Measurements from ENCODE around the gene TMEM242. TPM values are rescaled to one million over a fixed set of nuclear protein-coding genes. Genes with fewer than 3 reads are reported as not detected.

TMEM242 gene
- total RNA-seq, 4 donors from 2014 or later: 0.20 to 8.4 (median 5.8) TPM

GRCh38 chr6:157245436-157245835, 77.9 kb downstream of the TMEM242 start:
- DNase-seq: no peak
- intact Hi-C loops (cut with DNase I; ENCODE audit: low total_unique reads): no loop called here
- Histone ChIP-seq H3K27me3 (no peaks in the 10 kb centered on the region), H3K27ac (no peak overlapping the region), H3K4me3 (no peak overlapping the region), H3K36me3 (no peaks in the 10 kb centered on the region), H3K4me1 (peaks cover 4 to 31% (median 14%) of the 10 kb centered on the region in 4 donors), H3K9me3 (no peaks in the 10 kb centered on the region)
- TF ChIP-seq EP300 (IDR thresholded peaks at IDR 0.05; ENCODE audit: low read depth) (no peak), CTCF (IDR thresholded peaks at IDR 0.05) (no peak), POLR2AphosphoS5 (IDR thresholded peaks at IDR 0.05) (no peak), POLR2A (IDR thresholded peaks at IDR 0.05) (no peak)
- in situ Hi-C loops (cut with MboI; ENCODE audit: low pct_ligation_motif_present in 1 of 4, low pct_unique_long_range_greater_than_20kb in 1 of 4, low sequenced_read_pairs in 3 of 4): no loop called here
- WGBS, 2 donors (ENCODE audit: low coverage in 1 of 2): 0 to 88% methylated on average over 1 to 8 of the region's 13 CpGs

- TF ChIP-seq EP300 (IDR thresholded peaks at IDR 0.05; ENCODE audit: low read depth) (no peak), CTCF (IDR thresholded peaks at IDR 0.05) (no peak), POLR2A (IDR thresholded peaks at IDR 0.05) (no peak), POLR2AphosphoS5 (IDR thresholded peaks at IDR 0.05) (no peak)
- 63% methylated on average over 4 of the region's 4 CpGs; no CpG with 5 or more reads in 1 of the 2 donors for WGBS, 2 donors (ENCODE audit: low coverage in 1 of 2)
- H3K4me3 ChIP-seq: no peak overlapping the region
- peaks cover 9 to 38% (median 21%) of the 10 kb centered on the region in 4 donors for H3K4me1 ChIP-seq
- H3K9me3 ChIP-seq: no peaks in the 10 kb centered on the region
- intact Hi-C loops (cut with DNase I; ENCODE audit: low total_unique reads) (no loop called here), in situ Hi-C loops (cut with MboI; ENCODE audit: low pct_ligation_motif_present in 1 of 4, low pct_unique_long_range_greater_than_20kb in 1 of 4, low sequenced_read_pairs in 3 of 4) (no loop called here)
- no peaks in the 10 kb centered on the region for H3K36me3 ChIP-seq
- H3K27me3 ChIP-seq: no peaks in the 10 kb centered on the region
- DNase-seq: no peak
- H3K27ac ChIP-seq: no peak overlapping the region
Measured at GRCh38 chr6:157244780-157245179, 78.5 kb downstream of the TMEM242 start.

- Histone ChIP-seq H3K4me1 (peaks cover 11 to 41% (median 22%) of the 10 kb centered on the region in 4 donors), H3K36me3 (no peaks in the 10 kb centered on the region), H3K9me3 (no peaks in the 10 kb centered on the region), H3K4me3 (no peak overlapping the region), H3K27me3 (no peaks in the 10 kb centered on the region), H3K27ac (peak overlapping the region in 2 of 4 donors; percentile 20 to 32)
- DNase-seq: no peak
- 28 to 31% methylated on average over 2 to 3 of the region's 4 CpGs for WGBS, 2 donors (ENCODE audit: low coverage in 1 of 2)
- no peak for TF ChIP-seq POLR2A (IDR thresholded peaks at IDR 0.05)
- TF ChIP-seq EP300 (IDR thresholded peaks at IDR 0.05; ENCODE audit: low read depth): no peak
- peak in 2 of 3 donors; percentile 18 to 37 for TF ChIP-seq POLR2AphosphoS5 (IDR thresholded peaks at IDR 0.05)
- no peak for TF ChIP-seq CTCF (IDR thresholded peaks at IDR 0.05)
- intact Hi-C loops (cut with DNase I; ENCODE audit: low total_unique reads) (no loop called here), in situ Hi-C loops (cut with MboI; ENCODE audit: low pct_ligation_motif_present in 1 of 4, low pct_unique_long_range_greater_than_20kb in 1 of 4, low sequenced_read_pairs in 3 of 4) (no loop called here)
Measured at GRCh38 chr6:157244175-157244574, 79.1 kb downstream of the TMEM242 start.

- H3K4me1 ChIP-seq: peaks cover 11 to 41% (median 22%) of the 10 kb centered on the region in 4 donors
- no peaks in the 10 kb centered on the region for H3K9me3 ChIP-seq
- no peak overlapping the region for H3K4me3 ChIP-seq
- intact Hi-C loops (cut with DNase I; ENCODE audit: low total_unique reads): no loop called here
- 95 to 100% methylated on average over 1 to 6 of the region's 6 CpGs for WGBS, 2 donors (ENCODE audit: low coverage in 1 of 2)
- TF ChIP-seq POLR2A (IDR thresholded peaks at IDR 0.05) (no peak), EP300 (IDR thresholded peaks at IDR 0.05; ENCODE audit: low read depth) (no peak), POLR2AphosphoS5 (IDR thresholded peaks at IDR 0.05) (no peak), CTCF (IDR thresholded peaks at IDR 0.05) (no peak)
- no peak for DNase-seq
- no peaks in the 10 kb centered on the region for H3K27me3 ChIP-seq
- peak overlapping the region in 3 of 4 donors; percentile 60 to 84 (median 61) for H3K27ac ChIP-seq
- in situ Hi-C loops (cut with MboI; ENCODE audit: low pct_ligation_motif_present in 1 of 4, low pct_unique_long_range_greater_than_20kb in 1 of 4, low sequenced_read_pairs in 3 of 4): no loop called here
- H3K36me3 ChIP-seq: no peaks in the 10 kb centered on the region
Measured at GRCh38 chr6:157242791-157243190, 80.5 kb downstream of the TMEM242 start.
